A549 (cell line): ENCODE measurements around the gene CCDC87.
"Not testable (repeated sequence)": the region's sequence is repeated elsewhere in the genome, so short reads cannot be mapped to it uniquely, and the experiment has no call there.

ENCODE experiments used
- MYC ChIP-seq: IDR thresholded peaks from 2 replicates; pipeline ENCODE4 v1.6.1; 2012; ENCODE audit warnings: mild to moderate bottlenecking, inconsistent platforms, low read length, improper control_type of control experiment, borderline replicate concordance
- NPAS2 ChIP-seq: fragments of 250-450 bp; sonication (Bioruptor Pico); IDR thresholded peaks from 2 replicates; pipeline ENCODE4 v1.8.0; 2022; ENCODE audit warnings: mild to moderate bottlenecking, moderate library complexity, borderline replicate concordance
- POLR2A ChIP-seq: IDR thresholded peaks from 2 replicates; pipeline ENCODE4 v1.6.1; 2012; ENCODE audit warnings: mild to moderate bottlenecking, low read length
- SMC3 ChIP-seq: fragments of >200 bp; sonication (Bioruptor Twin); formaldehyde crosslinking; IDR thresholded peaks from 3 replicates; pipeline ENCODE4 v1.6.1; 2018; ENCODE audit warnings: inconsistent platforms

DNA sequence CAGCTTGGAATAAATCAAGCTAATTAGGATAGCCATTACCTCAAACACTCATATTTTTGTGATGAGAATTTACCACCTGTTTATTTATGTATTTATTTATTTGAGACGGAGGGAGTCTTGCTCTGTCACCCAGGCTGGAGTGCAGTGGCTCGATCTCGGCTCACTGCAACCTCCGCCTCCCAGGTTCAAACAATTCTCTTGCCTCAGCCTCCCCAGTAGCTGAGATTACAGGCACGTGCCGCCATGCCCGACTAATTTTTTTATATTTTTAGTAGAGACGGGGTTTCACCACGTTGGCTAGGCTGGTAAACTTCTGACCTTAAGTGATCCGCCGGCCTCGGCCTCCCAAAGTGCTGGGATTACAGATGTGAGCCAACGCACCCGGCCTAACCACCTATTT is 47.9 kb downstream of the CCDC87 start:
- not testable (repeated sequence) for TF ChIP-seq NPAS2, SMC3, POLR2A, MYC
